ENCODE data around the gene UBN1.

- TF ChIP-seq CTCF (conservative IDR thresholded peaks at IDR 0.05; ENCODE audit: low read depth, low read length) (no peak), EZH2 (IDR thresholded peaks at IDR 0.05; ENCODE audit: borderline replicate concordance, low read depth, low read length, poor library complexity, severe bottlenecking) (no peak)
Measured at GRCh38 chr16:4800290-4801041, 46.8 kb upstream of the UBN1 start.

Measured in A673 (cell line).